LNCaP clone FGC (cell line): Measurements from ENCODE around the gene RBSN.
"Not testable (repeated sequence)": the region's sequence is repeated elsewhere in the genome, so short reads cannot be mapped to it uniquely, and the experiment has no call there.

Source experiments
- DNase-seq: peaks from one replicate; pipeline ENCODE4 v3.0.0-alpha.2; 2011; ENCODE audit warnings: low read depth
- H3K4me3 ChIP-seq: 2 replicates; pipeline ENCODE4 v1.5.1; 2011; ENCODE audit warnings: mild to moderate bottlenecking, low read depth, low read length, control low read depth
- TF ChIP-seq, protein P1 (sequence below): IDR thresholded peaks from 2 replicates; pipeline ENCODE4 v1.5.1; 2012; ENCODE audit warnings: mild to moderate bottlenecking; ENCODE audit not compliant: control insufficient read depth, insufficient read depth; ENCODE audit errors: extremely low read depth

The RBSN gene

DNA sequence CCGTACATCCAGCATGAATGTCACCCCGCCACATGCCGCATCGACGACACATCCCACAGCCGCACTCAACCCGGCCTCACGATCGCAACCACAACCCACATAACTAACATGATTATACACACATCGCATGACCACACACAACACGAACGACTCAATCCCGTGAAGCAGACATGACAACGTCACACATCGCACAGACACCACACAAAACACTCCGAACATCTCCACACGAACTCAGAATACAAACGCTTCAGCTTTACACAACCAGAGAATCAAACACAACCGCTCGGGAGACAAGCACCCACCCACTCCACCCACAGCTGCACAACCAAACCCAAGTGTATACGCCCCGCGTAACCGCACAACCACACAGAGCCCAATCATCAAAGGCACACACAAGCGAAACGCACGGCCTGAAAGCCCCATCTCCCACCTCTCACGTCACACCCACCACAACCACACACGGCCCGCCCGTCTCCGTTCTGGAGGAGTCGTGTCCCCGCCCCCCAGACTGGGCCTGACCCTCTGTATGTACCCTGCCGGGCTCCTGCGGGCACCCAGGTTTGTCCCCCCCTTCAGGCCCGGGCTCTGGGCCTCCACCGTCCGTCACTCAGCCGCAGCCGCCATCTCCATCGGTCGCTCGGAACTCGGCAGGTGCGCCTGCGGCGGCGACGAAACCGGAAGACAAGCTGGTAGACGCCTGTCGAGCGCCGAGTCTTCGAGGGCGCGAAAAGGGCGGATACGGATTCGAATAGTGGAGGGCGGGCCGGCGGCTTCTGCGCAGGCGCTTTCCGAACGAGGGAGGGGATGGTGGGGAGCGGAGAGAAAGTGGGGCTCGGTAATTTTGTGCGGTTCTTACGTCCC is at the start of gene RBSN:
RBSN (minus strand) TSS at position 646 of the 861 bp plus-strand sequence. CDS start 3,028 bp downstream, outside the sequence.
- TF ChIP-seq, protein P1, sequence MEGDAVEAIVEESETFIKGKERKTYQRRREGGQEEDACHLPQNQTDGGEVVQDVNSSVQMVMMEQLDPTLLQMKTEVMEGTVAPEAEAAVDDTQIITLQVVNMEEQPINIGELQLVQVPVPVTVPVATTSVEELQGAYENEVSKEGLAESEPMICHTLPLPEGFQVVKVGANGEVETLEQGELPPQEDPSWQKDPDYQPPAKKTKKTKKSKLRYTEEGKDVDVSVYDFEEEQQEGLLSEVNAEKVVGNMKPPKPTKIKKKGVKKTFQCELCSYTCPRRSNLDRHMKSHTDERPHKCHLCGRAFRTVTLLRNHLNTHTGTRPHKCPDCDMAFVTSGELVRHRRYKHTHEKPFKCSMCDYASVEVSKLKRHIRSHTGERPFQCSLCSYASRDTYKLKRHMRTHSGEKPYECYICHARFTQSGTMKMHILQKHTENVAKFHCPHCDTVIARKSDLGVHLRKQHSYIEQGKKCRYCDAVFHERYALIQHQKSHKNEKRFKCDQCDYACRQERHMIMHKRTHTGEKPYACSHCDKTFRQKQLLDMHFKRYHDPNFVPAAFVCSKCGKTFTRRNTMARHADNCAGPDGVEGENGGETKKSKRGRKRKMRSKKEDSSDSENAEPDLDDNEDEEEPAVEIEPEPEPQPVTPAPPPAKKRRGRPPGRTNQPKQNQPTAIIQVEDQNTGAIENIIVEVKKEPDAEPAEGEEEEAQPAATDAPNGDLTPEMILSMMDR: no peak
- DNase-seq: peak; percentile 68
- peak within 1 kb of the TSS; percentile 99 for H3K4me3 ChIP-seq

DNA sequence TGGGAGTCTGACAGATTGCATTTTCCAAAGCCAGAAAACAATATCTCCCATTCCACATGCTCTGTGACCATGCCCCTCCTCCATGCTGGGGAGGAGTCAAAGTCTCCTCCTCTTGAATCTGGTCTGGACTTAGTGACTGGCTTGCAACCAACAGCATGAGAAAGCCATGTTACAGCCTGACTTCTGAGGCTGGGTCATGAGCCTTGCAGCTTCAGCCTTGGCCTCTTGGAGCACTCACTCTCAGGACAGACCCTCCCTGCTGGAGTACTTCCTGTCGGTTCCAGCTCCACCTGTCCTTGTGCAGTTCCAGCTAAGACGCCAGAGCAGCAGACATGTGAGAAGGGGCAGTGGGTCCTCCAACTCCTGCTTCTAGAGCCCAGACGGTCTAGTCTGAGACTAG is 49.7 kb upstream of the RBSN start:
- TF ChIP-seq, protein P1: no peak
- peak; percentile 39 for DNase-seq
- H3K4me3 ChIP-seq: no peak overlapping the region

DNA sequence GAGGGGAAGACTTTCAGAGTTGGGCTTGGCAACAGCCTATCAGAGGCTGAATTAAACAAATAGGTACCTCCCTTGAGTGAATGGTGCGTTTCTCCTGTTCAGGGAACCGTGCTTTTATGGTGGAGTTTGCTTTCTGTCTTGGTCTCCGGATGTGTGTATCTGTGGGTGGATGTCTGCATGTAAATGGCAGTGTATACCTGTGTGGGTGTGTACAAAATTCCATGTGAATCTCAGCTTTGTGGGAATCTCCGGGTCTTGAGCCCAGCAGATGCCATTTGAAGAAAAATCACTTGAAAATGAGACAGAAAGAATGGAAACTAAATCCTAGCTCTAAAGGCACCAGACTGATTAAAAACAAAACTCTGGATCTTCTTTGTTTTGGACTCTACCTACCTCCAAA is 37.9 kb upstream of the RBSN start:
- not testable (repeated sequence) for DNase-seq, H3K4me3 ChIP-seq

DNA sequence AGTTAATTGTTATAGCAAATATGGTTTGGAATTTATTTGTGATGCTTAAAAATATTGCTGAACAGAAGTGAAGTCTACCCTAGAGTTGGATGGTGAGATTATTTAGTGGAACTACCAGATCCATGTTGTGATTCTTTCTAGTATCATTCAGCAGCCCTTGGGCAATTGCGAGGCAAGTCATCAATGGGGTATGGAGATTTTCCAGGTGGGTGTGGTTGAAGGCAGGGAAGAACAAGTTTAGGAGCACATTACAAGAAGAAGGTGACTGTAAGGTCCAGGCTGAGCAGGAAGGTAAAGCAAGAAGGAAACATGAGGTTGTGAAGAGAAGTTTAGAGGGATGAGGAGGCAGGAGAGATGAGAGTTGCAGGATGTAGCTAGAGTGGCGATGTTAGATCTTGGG is 36.0 kb upstream of the RBSN start:
- H3K4me3 ChIP-seq, DNase-seq: not testable (repeated sequence)

DNA sequence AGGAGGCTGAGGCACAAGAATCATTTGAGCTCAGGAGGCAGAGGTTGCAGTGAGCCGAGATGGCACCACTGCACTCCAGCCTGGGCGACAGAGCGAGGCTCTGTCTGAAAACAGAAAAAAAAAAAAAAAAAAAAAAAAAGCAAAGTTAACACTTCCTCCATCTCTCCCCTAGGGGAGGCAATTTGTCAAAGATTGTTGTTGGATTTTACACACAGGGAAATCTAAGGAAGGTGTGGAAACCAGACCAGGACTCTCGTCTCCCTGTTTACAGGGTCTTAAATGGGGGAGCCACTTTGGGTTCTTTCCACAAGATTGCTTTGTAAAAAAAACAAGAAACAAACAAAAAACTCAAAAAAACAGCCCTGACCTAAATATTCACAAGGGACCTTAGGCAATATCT is 29.5 kb upstream of the RBSN start:
- not testable (repeated sequence) for DNase-seq, H3K4me3 ChIP-seq

DNA sequence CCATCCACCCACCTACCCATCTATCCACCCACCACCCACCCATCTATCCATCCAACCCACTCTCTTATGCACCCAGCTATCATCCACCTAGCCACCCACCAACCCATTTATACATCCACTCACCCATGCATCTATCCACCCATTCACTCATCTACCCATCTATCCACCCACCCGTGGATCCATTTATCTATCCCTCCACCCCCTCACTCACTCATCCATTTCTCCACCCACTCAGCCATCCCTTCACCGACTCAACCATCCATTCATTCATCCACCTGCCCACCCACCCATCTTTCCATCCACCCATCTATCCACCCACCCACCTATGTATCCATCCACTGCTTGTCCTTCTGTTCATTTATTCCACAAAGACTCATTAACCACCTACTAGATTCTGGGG is 28.0 kb upstream of the RBSN start:
- not testable (repeated sequence) for H3K4me3 ChIP-seq, DNase-seq

DNA sequence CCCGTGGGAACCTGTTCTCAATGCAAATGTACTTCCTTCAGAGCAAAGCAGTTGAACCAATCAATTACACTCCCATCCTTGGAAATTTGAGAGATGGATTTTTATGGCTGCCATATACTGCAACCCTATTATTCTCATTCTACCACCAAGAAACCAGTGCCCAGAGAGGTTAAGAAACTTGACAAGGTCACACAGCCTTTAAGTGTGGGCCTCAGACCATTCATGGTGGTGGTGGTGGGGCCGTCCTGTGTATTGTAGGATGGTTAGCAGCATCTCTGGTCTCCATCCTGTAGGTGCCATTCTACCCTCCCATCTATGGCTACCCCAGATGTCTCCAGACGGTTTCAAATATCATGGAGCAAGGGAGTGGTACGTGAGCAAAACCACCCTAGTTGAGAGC is 23.4 kb upstream of the RBSN start:
- TF ChIP-seq, protein P1: no peak
- H3K4me3 ChIP-seq: no peak overlapping the region
- DNase-seq: no peak

DNA sequence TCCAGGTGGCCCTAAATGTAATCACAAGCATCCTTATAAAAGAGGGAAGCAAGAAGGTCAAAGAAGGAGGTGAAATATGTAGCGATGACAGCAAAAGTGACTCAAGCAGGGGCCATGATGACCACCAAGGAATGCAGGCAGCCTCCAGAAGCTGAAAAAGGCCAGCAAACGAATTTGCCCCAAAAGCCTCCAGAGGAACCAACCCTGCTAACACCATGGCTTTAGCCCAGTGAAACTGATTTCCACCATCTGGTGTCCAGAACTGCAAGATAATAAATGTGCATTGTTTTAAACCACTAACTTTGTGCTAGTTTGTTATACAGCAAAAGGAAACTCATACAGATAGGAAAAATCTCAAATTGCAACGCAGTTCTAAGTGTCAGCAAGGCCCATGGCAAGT is 23.0 kb upstream of the RBSN start:
- DNase-seq: no peak
- H3K4me3 ChIP-seq: no peak overlapping the region
- TF ChIP-seq, protein P1: no peak

DNA sequence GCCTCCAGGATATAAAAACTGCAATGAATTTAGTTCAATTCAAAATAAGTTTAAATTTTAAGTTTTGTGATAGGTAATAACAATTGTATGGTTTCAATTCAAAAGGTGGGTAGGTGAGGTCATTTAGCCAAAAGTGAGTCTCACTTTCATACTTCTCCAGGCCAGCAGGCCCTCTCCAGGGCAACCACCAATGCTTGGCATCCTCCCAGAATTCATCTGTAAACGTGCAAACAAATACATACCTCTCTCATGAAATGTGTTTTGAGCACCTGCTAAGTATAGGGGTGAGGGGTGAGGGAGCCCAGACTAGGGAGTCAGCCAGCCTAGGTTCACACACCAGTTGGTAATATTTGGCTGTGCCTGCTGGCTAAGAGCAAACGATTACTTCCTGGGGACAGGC is 22.0 kb upstream of the RBSN start:
- H3K4me3 ChIP-seq: no peak overlapping the region
- no peak for DNase-seq
- TF ChIP-seq, protein P1: no peak
